ENCODE results near the gene ACOX3.
"Not testable (repeated sequence)": the region's sequence is repeated elsewhere in the genome, so short reads cannot be mapped to it uniquely, and the experiment has no call there.

ACOX3 gene

GRCh38 chr4:8428288-8429097 is 12.0 kb downstream of the ACOX3 start:
- peak; percentile 1 for DNase-seq

GRCh38 chr4:8427761-8428287 is 12.7 kb downstream of the ACOX3 start:
- DNase-seq: no peak

- DNase-seq: no peak
Measured at GRCh38 chr4:8427262-8427661, 13.3 kb downstream of the ACOX3 start.

- DNase-seq: no peak
Measured at GRCh38 chr4:8422786-8423185, 17.7 kb downstream of the ACOX3 start.

- no peak for DNase-seq
Measured at GRCh38 chr4:8422327-8422726, 18.2 kb downstream of the ACOX3 start.

GRCh38 chr4:8420151-8420550 is 20.4 kb downstream of the ACOX3 start:
- DNase-seq: not testable (repeated sequence)

GRCh38 chr4:8419222-8420041 is 21.1 kb downstream of the ACOX3 start:
- DNase-seq: no peak

- DNase-seq: no peak
Measured at GRCh38 chr4:8417071-8417614, 23.4 kb downstream of the ACOX3 start.

GRCh38 chr4:8414377-8414776 is 26.1 kb downstream of the ACOX3 start:
- DNase-seq: no peak

GRCh38 chr4:8412288-8412687 is 28.2 kb downstream of the ACOX3 start:
- no peak for DNase-seq

- DNase-seq: no peak
Measured at GRCh38 chr4:8411351-8412180, 29.0 kb downstream of the ACOX3 start.

GRCh38 chr4:8410641-8411271 is 29.8 kb downstream of the ACOX3 start:
- peak; percentile 7 for DNase-seq

GRCh38 chr4:8410066-8410625 is 30.4 kb downstream of the ACOX3 start:
- DNase-seq: no peak

- DNase-seq: no peak
Measured at GRCh38 chr4:8409264-8410065, 31.1 kb downstream of the ACOX3 start.

- no peak for DNase-seq
Measured at GRCh38 chr4:8407756-8408155, 32.8 kb downstream of the ACOX3 start.

- no peak for DNase-seq
Measured at GRCh38 chr4:8407316-8407715, 33.2 kb downstream of the ACOX3 start.

- not testable (repeated sequence) for DNase-seq
Measured at GRCh38 chr4:8406887-8407286, 33.6 kb downstream of the ACOX3 start.

GRCh38 chr4:8405516-8405875 is 35.0 kb downstream of the ACOX3 start:
- no peak for DNase-seq

GRCh38 chr4:8404791-8405515 is 35.6 kb downstream of the ACOX3 start:
- no peak for DNase-seq

GRCh38 chr4:8403976-8404375 is 36.5 kb downstream of the ACOX3 start:
- no peak for DNase-seq
